ENCODE data around the gene CC2D2A.

DNA sequence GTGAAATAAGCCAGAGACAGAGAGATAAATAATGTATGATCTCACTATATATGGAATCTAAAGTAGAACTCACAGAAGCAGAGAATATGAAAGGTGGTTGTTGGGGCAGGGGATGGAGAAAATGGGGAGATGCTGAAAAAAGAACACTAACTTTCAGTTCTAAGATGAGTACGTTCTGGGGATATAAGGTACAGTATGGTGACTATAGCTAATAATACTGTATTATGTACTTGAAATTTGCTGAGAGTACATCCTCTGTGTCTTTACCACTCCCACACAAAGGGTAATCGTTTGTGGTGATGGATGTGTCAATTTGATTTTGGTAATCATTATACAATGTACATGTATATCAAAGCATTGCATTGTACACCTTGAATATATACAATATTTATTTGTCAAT lies 178.9 kb downstream of the CC2D2A start:
- TF ChIP-seq CTCF (conservative IDR thresholded peaks at IDR 0.05; ENCODE audit: low read depth, low read length) (no peak), EZH2 (IDR thresholded peaks at IDR 0.05; ENCODE audit: borderline replicate concordance, low read depth, low read length, poor library complexity, severe bottlenecking) (no peak)
